Kidney glomerular epithelial cell (primary cell): Measurements from ENCODE around the gene GLB1L2.
"Not testable (repeated sequence)": the region's sequence is repeated elsewhere in the genome, so short reads cannot be mapped to it uniquely, and the experiment has no call there.

ENCODE experiments used
- DNase-seq: peaks from one replicate; lab custom pipeline; 2025; lab: John Stamatoyannopoulos, UW

The GLB1L2 gene

DNA sequence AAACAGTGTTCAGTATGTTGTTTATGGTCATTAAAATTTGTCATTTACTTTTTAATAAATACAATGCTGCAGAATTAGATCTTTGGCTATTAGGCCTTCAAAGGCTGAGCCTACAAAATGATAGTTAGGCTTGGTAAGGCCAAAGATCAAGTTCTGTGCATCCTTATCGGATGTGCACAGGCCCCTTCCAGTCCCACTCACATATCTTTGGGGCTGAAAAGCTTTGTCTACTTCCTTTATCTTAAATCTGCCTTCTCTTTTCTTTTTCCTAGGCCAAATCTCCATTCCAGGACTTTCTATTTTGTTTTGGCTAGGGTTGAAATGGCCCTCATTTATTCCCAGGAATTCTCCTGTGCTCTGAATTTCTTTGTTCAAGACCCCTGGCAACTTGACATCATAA, 3.4 kb upstream of the GLB1L2 start:
- DNase-seq: no peak

DNA sequence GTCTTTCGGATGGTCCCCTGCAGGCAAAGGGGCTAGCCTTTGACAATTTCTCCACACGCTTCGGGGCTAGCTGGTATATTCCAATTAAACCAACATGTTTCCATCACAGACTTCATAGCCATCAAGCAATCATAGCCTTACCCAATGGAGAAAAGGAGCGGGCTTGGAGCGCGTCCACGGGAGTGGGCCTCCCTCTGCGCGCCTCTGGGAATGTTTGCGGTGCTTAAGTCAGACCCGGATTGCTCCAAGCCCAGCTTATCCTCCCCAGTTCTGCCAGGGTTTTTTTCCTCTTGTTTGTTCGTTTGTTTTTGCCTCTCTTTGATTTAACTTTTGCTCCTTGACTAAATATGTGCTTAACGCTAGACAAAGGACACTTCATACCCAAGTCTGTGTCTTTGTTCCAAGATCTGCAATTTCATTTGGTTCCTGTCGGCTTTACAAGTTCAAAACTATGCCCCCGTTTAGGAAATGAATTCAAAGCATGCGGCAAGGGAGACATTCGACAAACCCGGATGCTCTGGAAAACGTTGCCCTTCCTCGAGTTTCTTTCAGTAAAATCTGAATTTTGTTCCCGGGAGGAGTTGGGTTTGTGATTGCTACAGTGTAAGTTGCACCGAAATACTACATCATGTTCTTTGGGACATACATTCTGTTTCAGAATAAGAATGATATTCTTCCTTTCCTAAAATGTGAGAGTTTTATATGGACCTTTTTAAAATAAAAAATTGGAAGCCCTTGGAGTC, 1.0 kb upstream of the GLB1L2 start:
- no peak for DNase-seq

DNA sequence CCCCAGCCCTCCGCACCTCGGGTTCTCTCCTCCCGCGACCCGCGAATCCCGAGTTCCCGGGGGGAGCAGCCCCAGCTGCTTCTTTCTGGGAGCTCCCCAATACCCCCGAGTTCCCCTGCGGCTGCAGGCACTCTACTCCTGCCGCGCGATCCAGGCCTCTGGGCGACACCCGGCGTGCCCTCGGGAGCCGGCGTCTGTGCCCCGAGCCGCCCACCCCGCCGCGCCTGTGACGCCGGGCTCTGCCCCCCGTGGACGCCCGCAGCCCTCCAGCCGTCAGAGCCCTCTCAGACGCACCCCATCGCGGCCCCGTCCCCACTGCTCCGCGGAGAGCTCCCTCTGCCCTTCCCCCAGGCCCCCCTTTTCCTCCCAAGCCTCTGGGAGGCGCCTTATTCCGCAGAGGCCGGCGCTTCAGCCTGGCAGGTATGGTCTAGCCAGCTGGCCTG, 422 bp downstream of the GLB1L2 start:
- no peak for DNase-seq

DNA sequence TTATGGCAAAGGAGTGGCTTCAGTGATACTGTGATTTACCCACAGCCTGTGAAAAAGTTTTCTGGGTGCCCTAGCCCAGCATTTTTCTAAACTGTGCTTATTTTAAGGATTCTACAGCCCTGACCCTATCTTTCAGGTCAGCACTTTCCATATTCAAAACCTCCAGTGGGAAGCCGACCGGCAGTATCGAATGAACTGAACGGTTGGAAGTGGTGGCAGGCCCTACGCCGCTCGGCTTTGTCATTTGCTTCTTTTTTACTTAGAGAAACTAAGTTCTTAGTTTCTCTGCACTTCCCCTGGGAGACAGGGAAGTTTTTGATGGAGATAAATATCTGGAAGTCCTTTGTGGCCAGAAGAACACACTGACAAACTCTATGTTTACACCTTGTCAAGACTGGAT, 994 bp downstream of the GLB1L2 start:
- no peak for DNase-seq

DNA sequence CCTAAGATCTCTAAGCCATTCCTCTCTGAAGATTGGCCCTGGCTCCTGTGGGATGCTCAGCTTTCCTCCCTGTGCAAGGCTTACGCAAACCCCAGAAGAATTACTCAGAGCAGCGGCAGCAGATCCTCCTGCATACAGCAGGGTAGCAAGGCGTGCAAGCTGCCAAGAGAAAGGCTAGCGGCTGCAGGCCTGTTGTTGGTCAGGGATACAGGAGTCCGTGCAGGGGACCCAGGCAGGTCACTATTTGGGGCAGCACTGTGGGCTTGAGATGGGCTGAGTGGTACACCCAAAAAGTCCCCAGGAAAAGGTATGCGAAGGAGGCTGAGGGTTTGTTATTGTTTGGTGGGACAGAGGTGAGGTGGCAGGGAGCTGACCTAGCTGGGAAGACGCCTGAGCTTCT, 1.5 kb downstream of the GLB1L2 start:
- DNase-seq: no peak

DNA sequence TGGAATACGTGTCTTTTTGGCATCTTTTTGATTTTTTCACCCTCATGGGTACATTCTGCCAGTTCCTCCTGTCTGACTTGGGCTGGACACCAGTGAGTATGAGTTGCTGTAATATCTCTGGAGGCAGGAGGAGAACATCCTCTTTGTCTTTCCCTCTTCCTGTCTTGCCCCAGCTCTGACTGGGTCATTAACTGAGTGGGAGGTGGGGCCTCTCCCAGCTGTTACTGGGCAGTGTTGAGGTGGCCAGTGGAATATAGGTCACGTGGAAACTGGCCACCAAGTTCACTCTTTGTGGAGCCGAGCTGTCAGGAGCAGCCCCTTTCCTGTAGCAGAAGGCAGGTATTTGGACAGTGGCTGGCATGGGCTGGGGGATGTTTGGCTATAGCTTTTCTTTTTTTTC, 2.2 kb downstream of the GLB1L2 start:
- DNase-seq: no peak

DNA sequence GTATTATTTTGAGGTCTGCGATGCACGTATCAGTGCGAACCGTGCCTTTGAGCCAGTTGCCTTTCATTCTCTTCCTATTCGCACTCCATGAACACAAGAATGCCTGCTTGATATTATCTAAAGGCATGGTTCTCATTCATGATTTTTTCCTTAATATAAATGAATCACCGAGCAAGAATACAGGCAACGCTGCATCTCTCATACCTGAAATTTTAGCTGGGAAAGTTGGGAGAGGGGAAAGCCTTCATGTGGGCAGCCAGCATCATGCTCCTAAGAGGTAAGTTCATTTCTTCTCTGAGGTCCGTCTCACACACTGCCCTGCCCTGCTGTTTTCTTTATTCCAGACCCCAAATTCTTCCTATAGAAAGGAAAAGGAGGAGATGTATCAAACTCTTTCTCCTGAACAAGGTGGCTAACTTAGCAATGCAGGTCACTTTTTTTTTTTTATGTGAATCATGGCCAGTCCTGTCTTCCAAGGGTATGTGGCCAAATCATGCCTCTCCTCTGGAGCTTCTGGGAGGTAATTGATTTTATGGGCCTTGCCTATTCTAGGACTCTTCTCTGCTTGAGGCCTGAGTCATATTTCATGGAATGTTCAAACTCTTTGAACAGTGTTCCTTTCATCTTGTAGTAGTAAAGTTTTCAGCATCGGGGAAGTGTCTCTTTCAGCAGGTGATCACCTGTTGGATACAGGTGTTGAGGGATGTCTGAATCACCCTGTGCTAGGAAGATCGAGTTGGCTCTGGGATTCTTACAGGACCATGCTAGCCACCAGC, 3.2 kb downstream of the GLB1L2 start:
- no peak for DNase-seq

DNA sequence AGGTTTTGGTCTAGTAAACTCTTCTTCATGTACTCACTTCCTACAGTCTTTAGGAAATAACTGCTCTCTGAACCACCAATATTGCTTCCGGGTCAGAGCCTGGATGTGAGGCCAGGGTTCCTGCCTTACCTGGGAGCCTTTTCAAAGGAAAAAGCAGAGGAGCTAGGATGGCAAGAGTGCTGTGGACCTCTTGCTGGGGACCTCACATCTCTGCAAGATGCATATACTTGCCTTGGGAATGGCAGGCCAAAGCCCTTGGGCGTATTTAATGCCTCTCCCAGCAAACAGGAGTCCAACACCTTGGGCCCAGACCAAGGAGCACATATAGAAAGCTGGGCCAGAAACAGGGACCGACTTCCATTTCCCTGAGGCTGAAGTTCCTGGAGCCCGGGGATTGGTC, 5.3 kb downstream of the GLB1L2 start:
- DNase-seq: no peak

DNA sequence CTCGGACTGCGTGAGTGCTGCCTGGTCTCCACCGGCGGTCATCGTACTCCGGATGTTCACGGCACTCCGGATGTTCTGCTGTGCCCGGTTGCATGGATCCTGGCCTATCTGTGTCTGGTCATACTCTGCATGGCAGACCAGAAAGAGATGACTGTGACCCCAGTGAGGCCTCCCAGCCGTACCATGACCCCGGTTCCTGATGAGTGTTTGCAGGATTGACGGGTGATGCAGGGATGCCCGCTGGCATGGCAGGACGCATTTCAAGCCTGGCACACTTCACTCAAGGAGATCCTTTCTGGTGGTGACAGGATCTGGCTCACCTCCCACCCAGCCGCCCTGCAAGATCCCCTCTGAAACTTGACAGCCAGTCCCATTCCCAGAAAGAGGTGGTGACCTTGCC, 6.3 kb downstream of the GLB1L2 start:
- no peak for DNase-seq

DNA sequence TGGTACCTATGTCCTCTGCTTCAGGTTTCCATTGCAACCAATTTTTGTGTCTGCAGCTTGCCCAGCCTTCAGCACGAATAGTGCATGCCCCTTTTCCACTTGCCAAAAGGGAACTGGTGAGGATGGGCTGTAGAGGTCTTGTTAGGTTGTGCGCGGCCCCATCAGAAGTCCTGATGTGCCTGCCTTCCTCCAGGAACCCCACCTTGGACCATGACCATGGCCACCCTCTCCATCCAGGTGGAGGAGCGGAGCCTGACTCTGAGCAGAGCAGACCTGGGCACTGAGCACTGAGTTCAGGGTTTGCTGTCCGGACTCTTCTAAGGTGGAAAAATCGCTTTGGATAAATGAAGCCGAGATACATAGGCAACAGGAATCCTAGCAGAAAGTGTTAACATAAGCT, 6.9 kb downstream of the GLB1L2 start:
- no peak for DNase-seq

DNA sequence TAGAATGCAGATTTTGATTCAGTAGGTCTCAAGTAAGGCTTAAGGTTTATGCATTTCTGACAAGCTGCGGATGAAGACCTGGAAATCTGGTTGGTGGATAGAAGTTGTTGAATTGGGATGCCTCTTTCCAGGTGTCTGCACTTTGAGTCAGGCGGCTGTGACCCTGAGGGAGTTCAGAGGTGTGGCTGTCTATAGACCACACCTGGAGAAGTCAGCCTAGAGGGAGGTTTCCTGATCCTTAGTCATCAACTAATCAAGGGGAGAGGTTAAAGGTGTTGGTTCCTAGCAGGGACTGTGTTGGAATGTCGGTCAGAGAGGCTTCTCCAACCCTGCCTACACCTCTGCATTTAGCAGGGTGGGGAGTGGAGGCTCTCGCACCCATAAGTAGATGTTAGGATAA, 8.0 kb downstream of the GLB1L2 start:
- no peak for DNase-seq

DNA sequence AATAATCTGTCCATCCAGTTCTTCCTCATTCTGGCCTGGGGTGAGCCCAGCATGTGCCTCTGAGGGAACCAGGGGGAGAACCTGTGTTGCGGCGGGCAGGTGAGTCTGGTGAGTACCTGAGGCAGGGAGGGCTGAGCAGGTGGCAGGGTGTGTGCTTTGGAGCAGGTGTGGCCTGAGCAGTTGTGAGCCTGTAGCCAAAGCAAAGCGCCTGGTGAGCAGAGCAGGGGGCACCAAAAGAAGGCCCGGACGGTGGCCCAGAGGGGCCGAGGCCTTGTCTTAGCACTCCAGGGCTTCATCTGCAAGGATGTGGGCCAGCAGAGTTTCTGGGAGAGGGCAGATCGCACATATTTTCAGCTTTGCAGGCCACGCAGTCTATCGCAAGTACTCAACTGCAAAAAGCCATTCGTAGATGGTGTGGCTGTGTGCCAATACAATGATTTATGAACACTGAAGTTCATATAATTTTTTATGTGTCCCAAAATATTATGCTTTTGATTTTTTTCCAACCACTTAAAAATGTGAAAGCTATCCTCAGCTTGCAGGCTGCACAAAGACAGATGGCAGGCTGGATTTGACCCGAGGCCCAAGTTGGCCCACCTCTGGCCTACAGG, 8.7 kb downstream of the GLB1L2 start:
- no peak for DNase-seq

DNA sequence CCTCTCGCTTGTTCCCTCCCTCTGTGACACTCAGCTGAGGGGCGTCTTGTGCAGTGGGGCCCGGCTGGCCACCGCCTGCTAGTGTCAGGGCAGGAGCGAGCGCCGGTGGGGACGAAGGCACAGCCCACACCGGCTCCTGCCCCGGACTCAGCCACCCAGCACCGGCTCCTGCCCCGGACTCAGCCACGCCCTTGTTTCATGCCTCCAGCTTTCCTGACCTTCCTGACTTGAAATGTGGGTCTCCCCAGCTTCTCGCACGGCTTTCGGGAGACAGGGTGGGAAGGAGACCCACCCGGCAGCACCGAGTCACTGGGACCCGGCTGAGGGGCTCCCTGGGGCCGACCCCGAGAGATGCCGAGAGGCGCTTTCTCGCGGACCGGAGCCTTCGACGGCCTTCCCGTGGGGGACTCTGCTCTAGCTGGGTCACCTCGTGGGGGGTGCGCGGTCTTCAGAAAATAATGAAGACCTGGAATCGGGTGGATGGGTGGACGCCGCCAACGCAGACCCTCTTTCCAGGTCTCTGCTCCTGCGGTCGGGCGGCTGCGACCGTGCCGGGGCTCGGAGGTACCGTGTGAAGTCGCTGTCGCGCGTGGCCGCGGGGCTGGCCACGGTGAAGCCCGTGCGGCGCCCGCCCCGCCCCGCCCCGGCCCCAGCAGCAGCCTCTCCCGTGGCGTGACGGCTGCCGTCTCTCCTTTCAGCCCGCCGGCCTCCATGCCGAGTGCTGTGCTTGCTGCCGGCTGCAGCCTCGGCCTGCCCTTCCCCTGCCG, 10.2 kb downstream of the GLB1L2 start:
- no peak for DNase-seq

DNA sequence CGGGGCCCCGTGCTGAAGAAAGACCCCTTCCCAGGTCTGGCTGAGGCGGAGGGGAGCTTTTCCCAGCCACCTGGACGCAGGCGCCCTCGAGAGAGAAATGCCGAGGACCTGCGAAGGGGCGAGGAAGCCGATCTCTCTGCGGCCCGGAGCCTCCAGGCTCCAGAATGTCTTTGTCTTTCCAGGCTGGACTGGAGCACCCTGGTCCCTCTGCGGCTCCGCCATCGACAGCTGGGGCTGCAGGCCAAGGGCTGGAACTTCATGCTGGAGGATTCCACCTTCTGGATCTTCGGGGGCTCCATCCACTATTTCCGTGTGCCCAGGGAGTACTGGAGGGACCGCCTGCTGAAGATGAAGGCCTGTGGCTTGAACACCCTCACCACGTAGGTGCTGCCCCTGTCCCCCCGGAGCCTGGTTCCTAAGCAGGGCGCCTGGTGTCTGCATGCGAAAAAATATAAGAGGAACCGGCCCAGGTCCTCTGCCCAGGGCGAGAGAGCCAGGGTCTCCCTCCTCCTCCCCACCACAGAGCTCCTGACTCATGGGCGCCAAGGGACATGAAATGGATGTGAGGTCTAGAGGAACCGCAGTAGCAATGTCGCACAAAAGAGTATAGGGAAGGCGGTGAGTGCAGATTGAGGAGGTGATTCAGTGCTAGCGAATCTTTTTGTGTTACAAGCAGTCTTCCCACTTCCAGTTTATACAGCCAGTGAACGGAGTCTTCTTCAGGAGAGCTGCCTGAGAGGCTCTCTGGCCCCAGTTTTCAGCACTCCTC, 11.0 kb downstream of the GLB1L2 start:
- no peak for DNase-seq

DNA sequence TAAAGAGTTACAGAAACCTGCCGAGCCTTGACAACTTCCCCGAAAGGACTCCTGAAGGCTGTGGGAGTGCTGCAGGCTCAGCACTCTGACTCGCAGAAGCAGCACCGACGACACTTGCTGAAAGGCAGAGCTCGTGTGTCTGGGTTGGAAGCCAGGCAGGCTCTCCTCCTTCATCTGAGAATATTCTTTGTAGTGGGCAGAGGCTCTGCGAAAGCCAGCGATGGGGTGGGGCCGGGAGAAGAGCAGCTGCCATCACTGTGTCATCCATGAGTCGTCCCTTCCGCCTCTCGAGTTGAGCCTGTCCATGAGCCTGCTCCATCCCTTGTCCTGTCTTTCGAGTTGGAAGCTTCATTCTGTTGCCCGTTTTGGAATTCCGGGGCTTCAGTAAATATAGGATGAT, 11.9 kb downstream of the GLB1L2 start:
- no peak for DNase-seq

DNA sequence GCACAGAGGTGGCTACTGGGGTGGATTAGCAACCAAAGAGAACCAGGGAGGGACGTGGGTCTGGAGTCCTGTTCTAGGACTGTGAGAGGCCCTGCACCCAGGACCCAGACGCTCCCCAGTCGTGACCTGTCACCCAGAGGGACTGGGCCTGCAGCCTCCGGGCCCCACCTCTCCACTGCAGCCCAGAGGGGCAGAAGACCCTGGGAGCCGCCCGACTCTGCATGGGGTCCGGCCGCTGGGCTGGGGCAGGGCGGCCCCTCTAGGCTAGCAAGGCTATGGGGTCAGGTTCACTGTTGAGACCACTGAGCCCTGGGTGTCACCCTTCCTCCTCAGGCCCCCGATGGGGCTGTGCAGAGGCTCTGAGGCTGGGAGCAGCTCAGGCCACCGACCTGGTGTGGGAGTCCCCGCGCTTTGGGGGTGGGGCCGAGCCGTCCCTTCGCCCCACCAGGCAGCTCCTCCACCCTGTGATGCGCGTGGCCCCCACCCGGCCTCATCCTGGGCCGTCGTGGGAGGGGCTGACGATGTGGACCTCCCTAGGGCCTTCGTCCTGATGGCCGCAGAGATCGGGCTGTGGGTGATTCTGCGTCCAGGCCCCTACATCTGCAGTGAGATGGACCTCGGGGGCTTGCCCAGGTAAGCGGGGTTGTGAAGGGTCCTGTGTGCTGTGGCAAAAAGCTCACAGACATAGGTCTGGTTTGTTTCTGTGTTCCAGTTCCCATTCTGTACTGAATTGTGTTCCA, 12.9 kb downstream of the GLB1L2 start:
- not testable (repeated sequence) for DNase-seq

DNA sequence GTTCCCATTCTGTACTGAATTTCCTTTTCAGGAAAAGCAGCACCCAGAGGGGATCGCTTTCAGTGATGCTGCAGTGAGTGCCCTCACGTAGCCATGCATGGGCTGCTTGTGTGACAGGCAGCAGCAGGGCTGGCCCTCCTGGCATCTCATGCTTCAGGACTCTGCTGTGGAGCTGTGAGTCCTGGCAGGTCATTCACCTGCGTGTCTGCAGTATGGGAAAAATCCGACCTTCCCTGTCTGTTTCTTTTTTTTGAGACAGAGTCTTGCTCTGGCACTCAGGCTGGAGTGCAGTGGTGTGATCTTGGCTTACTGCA, 13.4 kb downstream of the GLB1L2 start:
- DNase-seq: no peak

DNA sequence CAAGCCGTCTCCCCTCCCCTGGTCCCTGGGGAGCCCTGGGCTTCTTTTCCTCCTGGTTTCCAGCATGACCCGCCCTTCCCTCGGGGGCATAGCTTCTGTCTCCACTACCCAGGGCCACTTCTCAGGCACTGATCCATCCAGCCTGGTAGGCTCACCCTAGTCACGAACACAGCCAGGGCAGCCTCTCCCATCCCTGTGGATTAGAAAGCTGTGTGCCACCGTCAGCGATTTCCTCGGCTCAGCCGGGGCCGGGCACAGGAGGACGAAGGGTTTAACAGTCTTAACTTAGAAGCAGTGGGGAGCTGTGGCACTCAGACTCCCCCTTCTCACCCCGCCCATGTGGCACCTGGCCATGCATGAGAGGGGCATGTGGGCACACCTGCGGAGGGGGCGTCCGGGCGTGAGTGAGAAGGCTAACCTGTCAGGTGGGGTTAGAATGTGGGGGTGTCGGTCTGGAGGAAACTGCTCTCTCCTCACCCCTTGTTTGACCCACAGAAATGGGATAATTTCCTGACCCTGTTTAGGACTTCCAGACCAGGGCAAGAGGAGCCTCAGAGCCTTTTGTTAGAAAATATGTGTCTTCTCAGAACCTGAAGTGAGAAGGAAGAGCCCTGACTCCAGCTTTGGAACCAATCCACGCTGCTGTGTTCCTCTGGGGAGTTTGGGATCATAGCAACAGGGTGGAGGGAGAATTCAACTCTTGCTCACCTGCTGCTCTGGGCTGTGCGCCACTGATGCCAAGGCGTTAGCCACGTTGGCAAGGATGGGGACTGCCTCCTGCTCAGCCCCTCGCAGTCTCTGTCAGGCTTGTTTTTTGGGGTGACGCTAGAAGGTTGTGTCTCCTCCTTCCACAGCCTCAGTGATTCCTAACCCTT, 14.6 kb downstream of the GLB1L2 start:
- DNase-seq: no peak

DNA sequence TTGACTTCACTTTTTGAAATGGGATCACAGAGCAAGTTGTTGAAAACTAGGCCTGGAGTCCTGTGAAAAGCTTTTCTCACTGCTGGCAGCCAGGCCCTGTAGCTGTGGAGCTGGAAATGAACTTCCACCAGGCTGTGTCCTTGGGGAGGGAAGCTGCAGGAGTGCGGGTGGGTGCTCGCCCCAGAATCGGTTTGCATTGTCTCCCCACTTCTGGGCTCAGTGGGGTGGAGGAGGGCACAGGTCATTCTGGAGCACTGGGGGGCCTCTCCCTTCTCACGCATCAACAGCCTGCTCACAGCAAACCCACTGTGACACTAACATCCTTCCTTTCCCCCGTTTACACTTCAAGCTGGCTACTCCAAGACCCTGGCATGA, 15.2 kb downstream of the GLB1L2 start:
- no peak for DNase-seq

DNA sequence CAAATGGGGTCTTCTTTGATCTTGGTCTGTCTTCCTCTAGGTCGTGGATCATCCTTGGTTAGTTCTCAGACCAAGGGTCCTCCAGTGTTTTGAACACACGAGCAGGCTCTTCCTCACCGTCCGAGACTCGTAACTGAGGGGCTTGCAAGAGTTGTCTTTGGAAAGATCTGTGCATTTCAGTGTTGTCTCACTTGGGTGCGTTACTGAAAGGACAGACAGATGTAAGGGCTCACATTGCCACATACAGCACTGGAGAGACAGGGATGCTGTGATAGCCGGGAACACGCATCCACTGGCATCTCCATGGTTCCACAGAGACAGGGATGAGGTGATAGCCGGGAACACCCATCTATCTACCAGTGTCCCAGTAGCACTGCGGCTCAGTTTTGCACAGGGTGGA, 15.7 kb downstream of the GLB1L2 start:
- no peak for DNase-seq
